ENCODE results near the gene MYH7.
"Not testable (repeated sequence)": the region's sequence is repeated elsewhere in the genome, so short reads cannot be mapped to it uniquely, and the experiment has no call there.

MYH7 gene

GRCh38 chr14:23430723-23431085 is 4.8 kb downstream of the MYH7 start:
- no peak for DNase-seq (ENCODE audit: low spot score)

- DNase-seq (ENCODE audit: low spot score): no peak
Measured at GRCh38 chr14:23430016-23430722, 5.3 kb downstream of the MYH7 start.

- DNase-seq (ENCODE audit: low spot score): no peak
Measured at GRCh38 chr14:23428686-23429495, 6.6 kb downstream of the MYH7 start.

- DNase-seq (ENCODE audit: low spot score): not testable (repeated sequence)
Measured at GRCh38 chr14:23425798-23426197, 9.7 kb downstream of the MYH7 start.

- DNase-seq (ENCODE audit: low spot score): no peak
Measured at GRCh38 chr14:23425169-23425568, 10.3 kb downstream of the MYH7 start.

GRCh38 chr14:23423657-23424056 is 11.8 kb downstream of the MYH7 start:
- DNase-seq (ENCODE audit: low spot score): no peak

GRCh38 chr14:23421594-23421993 is 13.9 kb downstream of the MYH7 start:
- no peak for DNase-seq (ENCODE audit: low spot score)

- not testable (repeated sequence) for DNase-seq (ENCODE audit: low spot score)
Measured at GRCh38 chr14:23419646-23420045, 15.8 kb downstream of the MYH7 start.

GRCh38 chr14:23418021-23418420 is 17.4 kb downstream of the MYH7 start:
- no peak for DNase-seq (ENCODE audit: low spot score)

GRCh38 chr14:23417269-23417668 is 18.2 kb downstream of the MYH7 start:
- not testable (repeated sequence) for DNase-seq (ENCODE audit: low spot score)

- no peak for DNase-seq (ENCODE audit: low spot score)
Measured at GRCh38 chr14:23416801-23417200, 18.7 kb downstream of the MYH7 start.

- no peak for DNase-seq (ENCODE audit: low spot score)
Measured at GRCh38 chr14:23415821-23416778, 19.4 kb downstream of the MYH7 start.

- DNase-seq (ENCODE audit: low spot score): no peak
Measured at GRCh38 chr14:23414906-23415820, 20.3 kb downstream of the MYH7 start.

GRCh38 chr14:23414254-23414653 is 21.2 kb downstream of the MYH7 start:
- no peak for DNase-seq (ENCODE audit: low spot score)

- DNase-seq (ENCODE audit: low spot score): no peak
Measured at GRCh38 chr14:23413681-23414080, 21.8 kb downstream of the MYH7 start.

- DNase-seq (ENCODE audit: low spot score): no peak
Measured at GRCh38 chr14:23411563-23412525, 23.6 kb downstream of the MYH7 start.

- no peak for DNase-seq (ENCODE audit: low spot score)
Measured at GRCh38 chr14:23409966-23410635, 25.4 kb downstream of the MYH7 start.

GRCh38 chr14:23409475-23409874 is 26.0 kb downstream of the MYH7 start:
- no peak for DNase-seq (ENCODE audit: low spot score)

GRCh38 chr14:23408307-23408630 is 27.2 kb downstream of the MYH7 start:
- DNase-seq (ENCODE audit: low spot score): no peak

Data from SK-N-DZ (cell line).